Stimulated activated CD4-positive, alpha-beta T cell treated with anti-CD3 and anti-CD28 coated beads, Interleukin-1b, Interleukin-23, amount 100 ng/mL, for 24 hours (primary cell): Measurements from ENCODE around the gene ZNF525.
A peak's percentile ranks its signal among the peaks of the same experiment; 100 is the strongest.
"Not testable (repeated sequence)": the region's sequence is repeated elsewhere in the genome, so short reads cannot be mapped to it uniquely, and the experiment has no call there.

Experiments
- DNase-seq, 4 experiments: peaks; one replicate each; pipeline ENCODE4 v3.0.0-alpha.2; 2020; ENCODE audit warnings: low read depth in 4 of 4, low spot score in 1 of 4

Gene ZNF525

DNA sequence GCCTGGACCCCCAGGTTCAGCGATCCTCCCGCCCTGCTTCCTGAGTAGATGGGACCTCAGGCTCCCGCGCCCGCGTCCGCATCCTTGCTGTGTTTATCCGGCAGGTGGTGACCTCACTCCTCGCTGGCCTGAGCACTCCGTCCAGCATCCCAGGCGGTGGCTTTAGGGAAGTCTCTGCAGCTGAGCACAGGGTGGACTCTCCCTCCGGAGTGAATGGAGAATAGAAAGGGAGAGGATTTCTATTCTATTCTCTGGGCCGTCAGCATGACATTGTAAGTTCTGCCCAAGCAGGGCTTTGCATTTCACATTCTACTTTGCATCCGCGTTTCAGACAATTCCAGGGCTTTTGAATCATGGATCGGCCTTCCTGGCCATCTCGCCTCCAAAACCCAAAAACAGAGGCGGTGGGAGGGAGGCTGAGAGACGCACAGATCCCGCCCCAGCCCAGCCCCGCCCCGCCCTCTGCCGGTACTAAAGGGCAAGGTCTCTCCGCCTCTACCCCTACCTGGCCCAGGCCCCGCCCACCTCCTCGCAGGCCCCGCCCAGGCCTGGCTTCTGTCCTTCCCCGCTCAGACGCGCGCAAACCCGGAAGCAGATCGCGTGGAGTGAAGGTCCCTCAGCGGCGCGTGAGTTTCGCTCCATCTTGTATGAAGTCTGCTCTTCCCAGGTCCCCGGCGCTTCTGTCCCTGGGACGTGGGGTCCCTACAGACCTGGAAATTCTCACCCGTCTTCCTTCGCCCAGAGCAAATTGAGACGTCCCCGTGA lies at the start of gene ZNF525:
ZNF525 (plus strand) TSS at position 572 of the 765 bp plus-strand sequence. CDS start 6,577 bp downstream, outside the sequence.
- peak; percentile 90 to 96 (median 94) for DNase-seq

DNA sequence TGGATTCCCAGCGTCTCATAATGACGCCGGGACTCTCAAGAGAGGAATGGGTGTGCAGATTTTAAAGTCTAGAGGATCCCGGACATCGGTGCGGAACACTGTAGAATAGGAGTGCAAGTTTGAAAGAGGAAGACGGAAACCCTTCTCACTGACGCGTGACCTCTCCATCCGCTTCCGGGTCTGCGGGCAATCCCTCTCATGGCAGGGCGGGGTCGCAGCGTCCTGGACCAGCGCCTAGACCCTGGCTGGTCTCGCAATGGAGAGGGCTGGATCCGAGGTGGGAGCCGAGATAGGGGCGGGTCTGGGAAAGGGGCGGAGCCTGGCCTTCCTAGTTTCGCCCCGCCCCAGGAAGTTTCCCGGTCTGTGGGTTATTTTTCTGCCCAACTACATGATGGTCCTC lies 36.5 kb upstream of the ZNF525 start:
- no peak for DNase-seq

DNA sequence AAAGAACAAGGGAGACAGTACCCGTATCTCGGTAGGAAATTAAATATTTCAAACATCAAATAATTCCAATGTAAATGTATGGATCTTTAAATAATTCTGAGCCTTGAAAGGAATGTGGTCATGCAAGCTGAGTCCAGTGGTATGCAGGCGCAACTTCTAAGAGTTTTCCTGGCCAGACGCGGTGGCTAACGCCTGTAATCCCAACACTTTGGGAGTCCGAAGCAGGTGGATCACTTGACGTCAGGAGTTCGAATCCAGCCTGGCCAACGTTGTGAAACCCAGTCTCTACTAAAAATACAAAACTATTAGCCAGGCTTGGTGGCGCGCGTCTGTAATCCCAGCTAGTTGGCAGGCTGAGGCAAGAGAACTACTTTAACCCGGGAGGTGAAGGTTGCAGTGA lies 33.0 kb upstream of the ZNF525 start:
- no peak for DNase-seq

DNA sequence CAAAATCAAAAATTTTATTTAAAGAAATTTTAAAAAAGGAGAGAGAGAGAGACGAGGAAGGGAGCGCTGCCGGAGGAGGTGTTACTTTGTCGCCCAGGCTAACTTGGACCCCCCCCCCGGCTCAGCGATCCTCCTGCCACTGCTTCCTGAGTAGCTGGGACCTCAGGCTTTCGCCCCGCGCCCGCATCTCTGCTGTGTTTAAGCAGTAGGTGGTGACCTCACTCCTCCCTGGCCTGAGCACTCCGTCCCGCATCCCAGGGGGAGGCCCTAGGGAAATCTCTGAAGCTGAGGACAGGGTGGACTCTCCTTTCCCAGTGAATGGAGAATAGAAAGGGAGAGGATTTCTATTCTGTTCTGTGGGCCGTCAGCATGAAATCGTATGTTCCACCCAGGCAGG lies 32.4 kb upstream of the ZNF525 start:
- peak in 1 of 4 experiments; percentile 16 for DNase-seq

DNA sequence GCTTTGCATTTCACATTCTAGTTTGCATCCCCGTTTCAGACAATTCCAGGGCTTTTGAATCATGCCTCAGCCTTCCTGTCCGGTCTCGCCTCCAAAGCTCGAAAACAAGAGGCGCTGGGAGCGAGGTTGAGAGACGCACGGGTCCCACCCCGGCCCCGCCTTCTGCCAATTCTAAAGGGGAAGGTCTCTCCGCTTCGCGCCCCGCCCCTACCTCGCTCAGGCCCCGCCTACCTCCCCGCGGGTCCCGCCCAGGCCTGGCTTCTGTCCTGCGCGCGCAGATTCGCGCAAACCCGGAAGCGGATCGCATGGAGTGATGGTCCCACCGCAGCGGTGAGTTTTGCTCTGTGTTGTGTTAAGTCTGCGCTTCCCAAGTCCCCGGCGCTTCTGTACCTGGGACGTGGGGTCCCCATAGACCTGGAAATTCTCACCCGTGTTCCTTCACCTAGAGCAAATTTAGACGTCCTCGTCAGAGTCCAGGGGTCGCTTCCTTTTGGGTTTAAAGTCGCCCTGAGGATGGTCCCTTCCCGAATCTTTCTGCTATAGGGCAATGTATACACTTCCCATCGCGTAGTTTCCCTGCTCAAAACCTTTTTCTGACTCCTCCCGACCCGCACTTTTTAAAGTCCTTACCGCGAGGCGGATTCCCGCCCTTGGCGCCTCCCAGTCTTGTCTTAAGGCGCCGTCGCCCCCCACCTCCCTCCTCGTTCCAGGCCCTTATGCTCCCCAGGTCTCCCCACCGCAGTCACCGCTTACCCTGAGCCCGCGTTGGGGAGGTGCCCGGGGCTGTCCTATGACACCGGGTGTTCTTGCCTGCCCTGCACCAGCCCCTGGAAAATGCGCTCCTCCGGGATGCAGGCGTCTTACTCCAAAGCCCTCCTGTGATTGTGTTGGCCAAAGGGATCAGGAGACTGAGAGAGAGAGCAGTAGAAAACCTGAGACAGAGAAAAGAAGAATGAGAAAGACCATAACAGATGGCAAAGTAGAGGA lies 31.7 kb upstream of the ZNF525 start, which contains the start of gene ZNF845:
ZNF845 (plus strand) TSS at position 287 of the 987 bp plus-strand sequence. CDS start 7,559 bp downstream, outside the sequence.
- DNase-seq: peak; percentile 85 to 94 (median 90)

DNA sequence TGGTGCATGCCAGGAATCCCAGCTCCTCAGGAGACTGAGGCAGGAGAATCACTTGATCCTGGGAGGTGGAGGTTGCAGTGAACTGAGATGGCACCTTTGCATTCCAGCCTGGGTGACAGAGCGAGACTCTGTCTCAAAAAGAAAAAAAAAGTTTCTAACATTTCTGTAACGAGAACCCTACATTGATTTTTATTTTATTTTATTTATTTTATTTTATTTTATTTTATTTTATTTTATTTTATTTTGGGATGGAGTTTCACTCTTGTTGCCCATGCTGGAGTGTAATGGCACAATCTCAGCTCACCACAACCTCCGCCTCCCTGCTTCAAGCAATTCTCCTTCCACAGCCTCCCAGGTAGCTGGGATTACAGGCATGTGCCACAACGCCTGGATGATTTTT lies 21.1 kb upstream of the ZNF525 start:
- not testable (repeated sequence) for DNase-seq

DNA sequence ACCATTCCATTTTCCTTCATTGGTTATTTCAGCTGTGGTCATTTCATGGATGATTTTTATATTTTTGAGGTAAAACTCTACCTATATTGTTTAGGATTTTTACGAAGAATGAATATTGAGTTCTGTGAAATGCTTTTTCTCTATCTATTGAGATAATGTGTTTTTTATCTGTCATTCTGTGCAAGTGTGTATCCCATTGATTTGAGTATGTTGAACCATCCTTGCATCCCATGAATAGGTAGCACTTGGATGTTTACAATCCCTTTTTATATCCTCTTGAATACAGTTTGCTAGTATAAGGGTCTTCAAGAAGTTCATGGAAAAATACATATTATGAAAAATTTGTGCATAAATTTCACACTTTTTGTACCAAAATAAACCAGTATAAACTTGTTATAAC lies 9.8 kb upstream of the ZNF525 start:
- DNase-seq: no peak

DNA sequence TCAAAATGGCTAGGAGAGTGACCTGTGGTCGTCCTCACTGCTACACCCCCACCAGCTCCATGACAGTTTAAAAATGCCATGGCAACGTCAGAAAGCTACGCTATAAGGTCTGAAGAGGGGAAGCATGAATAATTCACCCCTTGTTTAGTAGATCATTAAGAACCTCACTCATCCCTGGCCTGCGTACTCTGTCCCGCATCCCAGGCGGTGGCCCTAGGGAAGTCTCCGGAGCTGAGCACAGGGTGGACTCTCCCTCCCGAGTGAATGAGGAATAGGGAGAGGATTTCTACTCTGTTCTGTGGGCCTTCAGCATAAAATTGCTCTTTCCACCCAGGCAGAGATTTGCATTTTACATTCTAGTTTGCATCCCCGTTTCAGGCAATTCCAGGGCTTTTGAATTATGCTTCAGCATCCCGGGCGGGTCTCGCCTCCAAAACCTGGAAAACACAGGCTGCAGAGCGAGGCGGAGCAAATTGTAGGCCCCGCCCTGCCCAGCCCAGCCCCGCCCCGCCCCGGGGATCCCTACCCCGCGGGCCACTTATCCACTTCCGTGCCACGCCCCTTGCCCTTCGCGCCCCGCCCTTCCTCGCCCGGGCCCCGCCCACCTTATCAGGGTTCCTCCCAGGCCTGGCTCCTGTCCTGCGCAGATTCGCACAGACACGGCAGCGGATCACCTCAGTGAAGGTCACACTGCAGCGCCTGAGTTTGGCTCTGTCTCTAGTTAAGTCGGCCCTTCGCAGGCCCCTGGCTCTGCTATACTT lies 7.5 kb upstream of the ZNF525 start:
- DNase-seq: no peak

DNA sequence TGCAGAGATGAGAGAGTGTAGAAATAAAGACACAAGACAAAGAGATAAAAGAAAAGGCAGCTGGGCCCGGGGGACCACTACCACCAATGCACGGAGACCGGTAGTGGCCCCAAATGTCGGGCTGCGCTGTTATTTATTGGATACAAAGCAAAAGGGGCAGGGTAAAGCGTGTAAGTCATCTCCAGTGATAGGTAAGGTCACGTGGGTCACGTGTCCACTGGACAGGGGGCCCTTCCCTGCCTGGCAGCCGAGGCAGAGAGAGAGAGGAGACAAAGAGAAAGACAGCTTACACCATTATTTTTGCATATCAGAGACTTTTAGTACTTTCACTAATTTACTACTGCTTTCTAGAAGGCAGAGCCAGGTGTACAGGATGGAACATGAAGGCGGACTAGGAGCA lies 5.4 kb upstream of the ZNF525 start:
- DNase-seq: not testable (repeated sequence)

DNA sequence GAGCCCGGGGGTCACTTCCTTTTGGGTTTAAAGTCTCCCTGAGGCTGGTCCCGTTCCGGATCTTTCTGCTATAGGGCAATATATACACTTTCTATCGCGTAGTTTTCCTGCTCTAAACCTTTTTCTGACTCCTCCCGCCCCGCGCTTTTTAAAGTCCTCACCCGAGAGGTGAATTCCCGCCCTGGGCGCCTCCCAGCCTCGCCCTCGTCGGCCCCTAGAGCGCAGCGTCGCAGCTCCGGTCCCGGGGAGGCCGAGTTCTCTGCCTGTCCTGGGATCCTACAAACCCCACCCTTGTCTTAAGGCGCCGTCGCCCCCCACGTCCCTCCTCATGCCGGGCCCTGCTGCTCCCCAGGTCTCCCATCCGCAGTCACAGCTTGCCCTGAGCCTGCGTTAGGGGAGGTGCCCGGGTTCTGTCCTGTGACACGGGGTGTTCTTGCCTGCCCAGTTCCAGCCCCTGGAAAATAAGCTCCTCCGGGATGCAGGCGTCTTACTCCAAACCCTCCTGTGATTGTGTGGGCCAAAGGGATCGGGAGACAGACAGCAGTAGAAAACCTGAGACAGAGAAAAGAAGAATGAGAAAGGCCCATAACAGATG lies 491 bp downstream of the ZNF525 start:
- peak; percentile 1 to 24 (median 11) for DNase-seq

DNA sequence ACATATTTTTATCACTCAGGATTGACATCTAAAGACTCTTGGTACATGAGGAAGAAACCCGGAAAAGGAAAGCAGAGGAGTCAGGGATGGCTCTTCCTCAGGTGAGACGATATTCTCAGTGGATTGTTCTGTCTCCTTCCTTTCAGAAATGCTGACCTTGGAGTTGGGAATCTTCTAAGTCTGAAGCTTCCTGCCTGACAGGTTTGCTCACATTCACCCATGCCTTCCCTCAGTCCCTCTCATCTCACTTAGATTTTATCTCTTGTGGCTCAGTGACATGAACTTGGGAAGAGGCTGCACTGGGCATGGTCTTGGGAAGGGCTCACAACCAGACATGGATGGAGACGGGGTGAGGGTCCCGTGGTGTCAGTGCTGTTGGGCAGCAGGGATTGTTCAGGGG lies 6.7 kb downstream of the ZNF525 start:
- DNase-seq: no peak

DNA sequence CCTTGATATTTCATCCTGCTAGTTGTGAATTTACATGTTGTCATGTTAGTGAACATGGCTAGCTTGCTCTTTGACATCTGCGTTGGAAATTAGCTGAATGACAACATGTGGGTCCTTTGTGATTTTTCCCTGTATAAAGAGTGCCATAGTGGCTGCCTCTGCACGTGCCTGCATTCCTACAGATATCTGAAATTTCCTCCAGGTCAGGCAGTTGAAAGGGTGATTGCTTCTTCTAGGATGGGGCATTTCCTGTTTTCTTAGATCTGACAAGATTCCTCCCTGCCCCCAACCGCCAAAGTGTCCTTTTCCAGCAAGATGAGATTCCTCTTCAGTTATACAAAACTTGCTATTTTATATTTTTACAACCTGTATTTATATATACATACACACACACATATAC lies 8.8 kb downstream of the ZNF525 start:
- no peak for DNase-seq

DNA sequence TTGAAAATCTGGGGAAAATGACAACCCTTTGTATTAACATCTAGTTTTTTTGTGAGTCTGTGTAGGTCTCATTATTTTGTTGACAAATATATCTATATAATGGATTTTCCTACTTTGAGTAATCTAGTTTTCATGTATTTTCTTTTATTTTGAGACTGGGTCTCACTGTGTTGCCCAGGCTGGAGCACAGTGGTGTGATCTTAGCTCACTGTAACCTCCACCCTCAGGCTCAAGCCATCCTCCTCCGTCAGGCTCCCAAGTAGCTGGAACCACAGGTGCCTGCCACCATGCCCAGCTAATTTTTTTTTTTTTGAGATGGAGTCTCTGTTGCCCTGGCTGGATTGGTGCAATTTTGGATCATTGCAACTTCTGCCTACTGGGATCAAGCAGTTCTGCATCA lies 9.2 kb downstream of the ZNF525 start:
- no peak for DNase-seq

DNA sequence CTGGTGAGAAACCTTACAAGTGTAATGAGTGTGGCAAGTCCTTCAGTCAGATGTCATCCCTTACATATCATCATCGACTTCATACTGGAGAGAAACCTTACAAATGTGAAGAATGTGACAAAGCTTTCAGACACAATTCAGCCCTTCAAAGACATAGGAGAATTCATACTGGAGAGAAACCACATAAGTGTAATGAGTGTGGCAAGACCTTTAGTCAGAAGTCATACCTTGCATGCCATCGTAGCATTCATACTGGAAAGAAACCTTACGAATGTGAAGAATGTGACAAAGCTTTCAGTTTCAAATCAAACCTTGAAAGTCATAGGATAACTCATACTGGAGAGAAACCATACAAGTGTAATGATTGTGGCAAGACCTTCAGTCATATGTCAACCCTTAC lies 15.9 kb downstream of the ZNF525 start:
- no peak for DNase-seq

DNA sequence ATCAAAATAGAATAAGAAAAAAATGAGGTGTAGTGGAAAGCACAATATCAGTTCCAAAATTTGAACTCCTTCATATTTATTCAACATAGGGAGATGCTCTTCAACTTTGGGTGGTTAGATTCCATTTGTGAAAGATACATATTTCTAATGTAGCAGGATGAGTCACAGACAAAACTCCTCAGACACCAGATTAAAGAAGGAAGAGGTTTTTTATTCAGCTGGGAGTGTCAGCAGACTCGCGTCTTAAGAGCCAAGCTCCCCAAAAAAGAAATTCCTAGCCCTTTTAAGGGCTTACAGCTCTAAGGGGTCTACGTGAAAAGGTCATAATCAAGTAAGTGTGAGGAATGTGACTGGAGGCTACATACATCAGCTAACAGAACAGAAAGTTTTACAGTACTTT lies 22.7 kb downstream of the ZNF525 start:
- no peak for DNase-seq

DNA sequence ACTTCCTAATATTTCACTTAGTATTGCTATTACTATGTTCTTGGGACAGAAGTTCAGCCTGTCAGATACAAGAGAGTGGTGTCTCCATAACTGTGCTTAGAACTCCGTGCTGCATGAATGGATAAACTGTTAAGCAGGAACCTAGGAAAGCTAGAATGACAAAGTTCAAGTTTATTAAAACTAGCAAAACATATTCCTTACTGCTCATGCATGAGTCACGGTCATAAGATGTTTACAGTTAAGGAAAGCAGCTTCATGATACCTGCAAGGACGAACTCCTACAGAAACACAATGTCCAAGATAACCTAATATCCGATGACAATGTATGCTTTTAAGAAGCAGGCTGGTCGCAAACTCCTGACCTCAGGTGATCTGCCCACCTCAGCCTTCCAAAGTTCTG lies 23.4 kb downstream of the ZNF525 start:
- DNase-seq: no peak

DNA sequence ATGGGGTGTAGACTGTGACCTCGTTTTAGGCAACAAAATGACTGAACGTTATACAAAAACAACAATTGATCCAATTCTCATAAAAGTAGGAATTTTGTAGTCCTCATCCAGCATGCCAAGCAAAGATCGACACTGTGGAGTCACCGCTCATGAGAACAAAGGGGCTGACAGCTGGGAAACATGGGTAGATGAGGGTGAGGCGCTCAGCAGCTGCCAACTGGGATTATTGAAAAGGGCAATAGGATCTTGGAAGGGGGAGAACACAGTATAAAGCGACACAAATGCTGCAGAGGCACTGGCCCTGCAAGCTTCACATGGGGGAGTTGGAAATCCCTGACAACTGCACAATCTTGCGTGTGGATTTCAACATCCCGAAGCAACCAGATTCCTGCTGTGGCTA lies 24.1 kb downstream of the ZNF525 start:
- DNase-seq: no peak

DNA sequence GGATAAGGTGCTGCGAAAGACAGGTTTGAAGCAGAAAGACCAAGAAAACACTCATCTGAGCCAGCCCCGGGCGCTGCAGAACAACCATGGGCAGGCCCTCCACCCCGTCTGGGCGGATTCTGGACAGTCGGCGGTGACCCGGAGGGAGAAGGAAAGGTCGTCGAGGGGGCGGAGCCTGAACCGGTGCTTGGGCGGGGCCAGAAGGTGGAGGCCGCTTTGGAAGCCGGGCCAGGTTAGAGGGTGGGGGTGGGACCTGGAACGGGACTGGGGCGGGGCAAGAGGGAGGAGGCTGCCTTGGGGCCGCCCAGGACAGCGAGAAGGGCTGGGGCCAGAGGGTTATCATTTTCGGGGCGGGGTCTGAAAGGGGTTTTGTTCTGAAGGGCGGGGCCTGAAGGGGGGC lies 24.5 kb downstream of the ZNF525 start:
- no peak for DNase-seq

DNA sequence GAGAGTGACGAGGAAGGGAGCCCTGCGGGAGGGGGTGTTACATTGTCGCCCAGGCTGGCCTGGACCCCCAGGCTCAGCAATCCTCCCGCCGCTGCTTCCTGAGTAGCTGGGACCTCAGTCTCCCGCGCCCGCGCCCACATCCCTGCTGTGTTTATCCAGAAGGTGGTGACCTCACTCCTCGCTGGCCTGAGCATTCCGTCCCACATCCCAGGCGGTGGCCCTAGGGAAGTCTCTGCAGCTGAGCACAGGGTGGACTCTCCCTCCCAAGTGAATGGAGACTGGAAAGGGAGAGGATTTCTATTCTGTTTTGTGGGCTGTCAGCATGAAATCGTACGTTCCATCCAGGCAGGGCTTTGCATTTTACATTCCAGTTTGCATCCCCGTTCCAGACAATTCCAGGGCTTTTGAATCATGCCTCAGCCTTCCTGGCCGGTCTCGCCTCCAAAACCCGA lies 29.0 kb downstream of the ZNF525 start:
- DNase-seq: no peak

DNA sequence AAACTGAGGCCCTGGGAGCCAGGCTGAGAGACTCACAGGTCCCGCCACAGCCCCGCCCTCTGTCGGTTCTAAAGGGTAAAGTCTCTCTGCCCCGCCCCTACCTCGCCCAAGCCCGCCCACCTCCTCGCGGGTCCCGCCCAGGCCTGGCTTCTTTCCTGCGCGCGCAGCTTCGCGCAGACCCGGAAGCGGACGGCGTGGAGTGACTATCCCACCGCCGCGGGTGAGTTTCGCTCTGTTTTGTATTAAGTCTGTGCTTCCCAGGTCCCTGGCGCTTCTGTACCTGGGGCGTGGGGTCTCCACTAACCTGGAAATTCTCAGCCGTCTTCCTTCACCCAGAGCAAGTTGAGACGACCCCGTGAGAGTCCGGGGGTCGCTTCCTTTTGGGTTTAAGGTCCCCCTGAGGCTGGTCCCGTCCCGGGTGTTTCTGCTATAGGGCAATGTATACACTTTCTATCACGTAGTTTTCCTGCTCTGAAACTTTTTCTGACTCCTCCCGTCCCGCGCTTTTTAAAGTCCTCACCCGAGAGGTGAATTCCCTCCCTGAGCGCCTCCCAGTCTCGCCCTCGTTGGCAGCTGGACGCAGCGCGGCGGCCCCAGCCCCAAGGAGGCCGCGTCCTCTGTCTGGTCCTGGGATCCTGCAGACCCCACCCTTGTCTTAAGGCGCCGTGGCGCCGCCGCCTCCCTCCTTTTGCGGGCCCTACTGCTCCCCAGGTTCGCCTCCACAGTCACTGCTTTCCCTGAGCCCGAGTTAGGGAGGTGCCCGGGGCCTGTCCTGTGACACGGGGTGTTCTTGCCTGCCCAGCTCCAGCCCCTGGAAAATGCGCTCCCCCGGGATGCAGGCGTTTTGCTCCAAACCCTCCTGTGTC lies 29.7 kb downstream of the ZNF525 start, which contains the start of gene ZNF765:
ZNF765 (plus strand) TSS at position 176 of the 866 bp plus-strand sequence. CDS start 2,867 bp downstream, outside the sequence.
- peak; percentile 88 to 98 (median 96) for DNase-seq
